ENCODE measurements around the gene LRIG2. TPM values are rescaled to one million over a fixed set of nuclear protein-coding genes. Genes with fewer than 3 reads are reported as not detected.
A peak's percentile ranks its signal among the peaks of the same experiment; 100 is the strongest.

Gene LRIG2
- total and polyA plus RNA-seq, 2 of the 13 experiments (the other 11 are each of a cell fraction or from before 2014, with no cell fraction given), result 8.1 to 12.2 TPM

DNA sequence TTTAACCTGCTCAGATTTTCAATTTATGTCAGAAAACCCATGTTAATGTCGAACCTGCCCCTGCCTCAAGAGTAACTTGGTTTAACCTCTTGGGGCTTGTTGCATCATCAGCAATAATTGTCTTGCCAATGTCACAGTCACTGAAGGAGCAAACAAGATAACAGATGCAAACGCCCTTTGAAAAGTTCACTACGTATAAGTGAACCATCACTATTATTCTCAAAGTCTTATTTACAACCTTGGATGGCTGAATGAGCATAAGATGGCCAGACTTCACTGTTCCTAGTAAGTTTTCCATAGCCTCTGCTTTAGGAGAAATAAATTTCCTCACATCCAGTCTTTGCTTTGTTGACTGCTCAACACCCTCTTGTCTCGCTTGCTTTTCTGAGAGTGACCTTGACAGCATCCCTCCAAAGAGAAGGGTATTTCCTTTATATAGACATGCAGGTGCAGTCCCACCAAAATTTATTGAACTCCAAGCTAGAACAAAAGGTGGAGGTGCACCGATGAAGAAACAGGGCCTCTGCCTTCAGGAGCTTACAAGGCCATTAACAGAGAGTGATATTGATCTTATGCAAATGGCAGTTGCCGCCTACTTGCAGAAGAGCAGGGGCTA, 749 bp upstream of the LRIG2 start:
- DNase-seq (ENCODE audit: low spot score) (no peak), FAIRE-seq (no peak), ATAC-seq (no peak; the same call in 2 of the 3 replicates)
- BruUV-seq (replicated peaks), result TSS peak; percentile 82
- Histone ChIP-seq H3K4me2 (ENCODE audit: low read depth, low read length) (peak overlapping the region; percentile 85), H3K27me3 (ENCODE audit: control insufficient read depth in 1 of 2, insufficient read depth in 2 of 2, low read length in 2 of 2) (no peaks in the 10 kb centered on the region), H3K79me2 (ENCODE audit: insufficient read depth, low read length) (peaks cover 31% of the 10 kb centered on the region), H3K9ac (ENCODE audit: insufficient read depth, low read depth, low read length) (peak overlapping the region; percentile 77), H3K4me3 (replicated peaks in 1 of 3; ENCODE audit: insufficient read depth in 1 of 3, low read depth in 2 of 3, low read length in 3 of 3) (peak overlapping the region; percentile 80 to 91 (median 86)), H4K20me1 (ENCODE audit: insufficient read depth, low read length) (peaks cover 8% of the 10 kb centered on the region; the same call in 1 of the 2 replicates), H2AFZ (ENCODE audit: low read length) (peak overlapping the region; percentile 66), H3K36me3 (replicated peaks in 1 of 2; ENCODE audit: control insufficient read depth in 1 of 2, insufficient read depth in 2 of 2, low read length in 2 of 2) (no peaks in the 10 kb centered on the region; a peak in 1 of 5 replicates), H3K9me3 (ENCODE audit: low read length) (no peaks in the 10 kb centered on the region), H3K4me1 (ENCODE audit: insufficient read depth, low read length) (peaks cover 35% of the 10 kb centered on the region), H3K27ac (ENCODE audit: extremely low read length, insufficient read depth, low read length) (peak overlapping the region; percentile 81)
- in situ Hi-C loops (cut with HindIII; ENCODE audit: extremely low pct_ligation_motif_present, low pct_unique_long_range_greater_than_20kb), result no loop called here
- ChIA-PET CTCF (ENCODE audit: low intra/inter-chr PET ratio, low total read pairs) (interaction anchor here (1.0 to 1.6 kb wide), 2 partner anchors 191 to 606 kb away, joined by 3 to 15 read pairs; no protein-coding TSS in a partner anchor), POLR2A (interaction anchor here (0.7 to 2.2 kb wide), 22 partner anchors 10 to 740 kb away, joined by 3 to 13 read pairs (median 5); partner anchors contain the start of genes PPM1J, RSBN1 and SLC16A1)
- intact Hi-C loops (cut with micrococcal nuclease; ENCODE audit: unreplicated experiment), result loop anchor here (2.0 kb wide), 2 partner anchors 357 to 607 kb away; partner anchors contain the start of gene PPM1J
- 7% methylated on average over 5 of the region's 6 CpGs for WGBS (ENCODE audit: low lambda C conversion rate)
- peak; percentile 81 for TF ChIP-seq ONECUT2 (CRISPR knock-in tag; IDR thresholded peaks at IDR 0.05)
- TF ChIP-seq ZNF335 (CRISPR knock-in tag; IDR thresholded peaks at IDR 0.05), result 0 out of 2 replicates have a peak, but pooled peaks have one; percentile 0
- TF ChIP-seq, protein P1, sequence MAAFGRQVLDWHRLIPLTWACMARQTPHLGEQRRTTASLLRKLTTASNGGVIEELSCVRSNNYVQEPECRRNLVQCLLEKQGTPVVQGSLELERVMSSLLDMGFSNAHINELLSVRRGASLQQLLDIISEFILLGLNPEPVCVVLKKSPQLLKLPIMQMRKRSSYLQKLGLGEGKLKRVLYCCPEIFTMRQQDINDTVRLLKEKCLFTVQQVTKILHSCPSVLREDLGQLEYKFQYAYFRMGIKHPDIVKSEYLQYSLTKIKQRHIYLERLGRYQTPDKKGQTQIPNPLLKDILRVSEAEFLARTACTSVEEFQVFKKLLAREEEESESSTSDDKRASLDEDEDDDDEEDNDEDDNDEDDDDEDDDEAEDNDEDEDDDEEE (CRISPR knock-in tag; IDR thresholded peaks at IDR 0.05), result 0 out of 2 replicates have a peak, but pooled peaks have one; percentile 31
- 0 out of 2 replicates have a peak, but pooled peaks have one; percentile 11 for TF ChIP-seq ZMYM3 (CRISPR knock-in tag; IDR thresholded peaks at IDR 0.05)
- TF ChIP-seq GZF1 (CRISPR knock-in tag; IDR thresholded peaks at IDR 0.05), result no peak
- no peak for TF ChIP-seq FOXA1 (IDR thresholded peaks at IDR 0.05)
- 0 out of 2 replicates have a peak, but pooled peaks have one; percentile 20 for TF ChIP-seq FOXA1 (CRISPR knock-in tag; IDR thresholded peaks at IDR 0.05)
- TF ChIP-seq SOX13 (IDR thresholded peaks at IDR 0.05), result no peak
- peak in 1 of 2 experiments; percentile 14; a peak in 1 of 4 replicates for TF ChIP-seq SOX13 (CRISPR knock-in tag; conservative IDR thresholded peaks at IDR 0.05 in 1 of 2, IDR thresholded peaks at IDR 0.05 in 1 of 2)
- no peak for TF ChIP-seq SMYD3 (CRISPR knock-in tag; IDR thresholded peaks at IDR 0.05)
- TF ChIP-seq, protein P2, sequence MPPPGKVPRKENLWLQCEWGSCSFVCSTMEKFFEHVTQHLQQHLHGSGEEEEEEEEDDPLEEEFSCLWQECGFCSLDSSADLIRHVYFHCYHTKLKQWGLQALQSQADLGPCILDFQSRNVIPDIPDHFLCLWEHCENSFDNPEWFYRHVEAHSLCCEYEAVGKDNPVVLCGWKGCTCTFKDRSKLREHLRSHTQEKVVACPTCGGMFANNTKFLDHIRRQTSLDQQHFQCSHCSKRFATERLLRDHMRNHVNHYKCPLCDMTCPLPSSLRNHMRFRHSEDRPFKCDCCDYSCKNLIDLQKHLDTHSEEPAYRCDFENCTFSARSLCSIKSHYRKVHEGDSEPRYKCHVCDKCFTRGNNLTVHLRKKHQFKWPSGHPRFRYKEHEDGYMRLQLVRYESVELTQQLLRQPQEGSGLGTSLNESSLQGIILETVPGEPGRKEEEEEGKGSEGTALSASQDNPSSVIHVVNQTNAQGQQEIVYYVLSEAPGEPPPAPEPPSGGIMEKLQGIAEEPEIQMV (CRISPR knock-in tag; IDR thresholded peaks at IDR 0.05; ENCODE audit: low read depth), result no peak
- TF ChIP-seq ZNF337 (CRISPR knock-in tag; IDR thresholded peaks at IDR 0.05; ENCODE audit: borderline replicate concordance, low read depth), result no peak
- peak; percentile 22; the same call in 1 of the 2 replicates for TF ChIP-seq SOX5 (CRISPR knock-in tag; IDR thresholded peaks at IDR 0.05; ENCODE audit: borderline replicate concordance)
- peak; percentile 20; the same call in 1 of the 2 replicates for TF ChIP-seq ZNF709 (CRISPR knock-in tag; IDR thresholded peaks at IDR 0.05)
- 0 out of 2 replicates have a peak, but pooled peaks have one; percentile 19 for TF ChIP-seq SMARCC2 (IDR thresholded peaks at IDR 0.05)
- TF ChIP-seq, protein P3, sequence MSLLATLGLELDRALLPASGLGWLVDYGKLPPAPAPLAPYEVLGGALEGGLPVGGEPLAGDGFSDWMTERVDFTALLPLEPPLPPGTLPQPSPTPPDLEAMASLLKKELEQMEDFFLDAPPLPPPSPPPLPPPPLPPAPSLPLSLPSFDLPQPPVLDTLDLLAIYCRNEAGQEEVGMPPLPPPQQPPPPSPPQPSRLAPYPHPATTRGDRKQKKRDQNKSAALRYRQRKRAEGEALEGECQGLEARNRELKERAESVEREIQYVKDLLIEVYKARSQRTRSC (CRISPR knock-in tag; IDR thresholded peaks at IDR 0.05; ENCODE audit: low read depth), result no peak
- no peak for TF ChIP-seq NR1H2 (CRISPR knock-in tag; IDR thresholded peaks at IDR 0.05; ENCODE audit: borderline replicate concordance, low read depth)
- TF ChIP-seq SP2 (CRISPR knock-in tag; IDR thresholded peaks at IDR 0.05), result peak; percentile 2; the same call in 1 of the 2 replicates
- TF ChIP-seq ARHGAP35 (CRISPR knock-in tag; IDR thresholded peaks at IDR 0.05; ENCODE audit: borderline replicate concordance), result 0 out of 2 replicates have a peak, but pooled peaks have one; percentile 2
- 0 out of 2 replicates have a peak, but pooled peaks have one; percentile 21 for TF ChIP-seq JUND (CRISPR knock-in tag; IDR thresholded peaks at IDR 0.05)
- TF ChIP-seq, protein P4, sequence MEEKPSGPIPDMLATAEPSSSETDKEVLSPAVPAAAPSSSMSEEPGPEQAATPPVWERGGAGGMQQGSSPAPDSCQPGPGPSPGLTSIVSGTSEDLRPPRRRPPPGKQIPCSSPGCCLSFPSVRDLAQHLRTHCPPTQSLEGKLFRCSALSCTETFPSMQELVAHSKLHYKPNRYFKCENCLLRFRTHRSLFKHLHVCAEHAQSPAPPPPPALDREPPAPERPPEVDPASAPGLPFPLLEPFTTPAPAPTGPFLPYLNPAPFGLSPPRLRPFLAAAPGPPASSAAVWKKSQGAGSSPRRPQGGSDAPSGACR (CRISPR knock-in tag; IDR thresholded peaks at IDR 0.05), result peak; percentile 23; the same call in 1 of the 2 replicates

Data from HepG2 (cell line).